A549 (cell line): ENCODE results near the gene AP3B1. TPM values are rescaled to one million over a fixed set of nuclear protein-coding genes. Genes with fewer than 3 reads are reported as not detected.

Experiments
- ATAC-seq, 2 experiments: fragments of 200-7000 bp in 1 of 2; fragments of >200 bp in 1 of 2; cut with Nextera tagmentation in 1 of 2; cut with Tn5 transposase in 1 of 2; 3 replicates each; pipeline versions ENCODE4 v1.8.0 to v1.9.1; 2018 to 2020; ENCODE audit warnings: mild to moderate bottlenecking in 1 of 2, moderate library complexity in 1 of 2
- CTCF ChIA-PET: fragments of 300-600 bp; sonication (Branson Sonifier 250); formaldehyde crosslinking; extraction: SDS; loops from one replicate; lab custom pipeline; 2021; ENCODE audit warnings: antibody characterized with exemption, inconsistent platforms; lab: Yijun Ruan, JAX
- POLR2A ChIA-PET: fragments of 350-600 bp; formaldehyde crosslinking; extraction: SDS; loops from one replicate; lab custom pipeline; 2021; ENCODE audit warnings: antibody characterized with exemption, inconsistent platforms; lab: Yijun Ruan, JAX
- DNase-seq, 2 experiments: peaks; one replicate each; pipeline versions ENCODE4 v3.0.0 to v3.0.0-alpha.2; 2011 to 2016; ENCODE audit warnings: low read depth in 1 of 2, low spot score in 1 of 2
- FAIRE-seq: peaks from 2 replicates; lab custom pipeline; 2011; peaks lifted over from hg19 to GRCh38; lab: Jason Lieb, UNC
- H3K27ac ChIP-seq, 2 experiments: fragments of >200 bp; sonication (Bioruptor Twin); formaldehyde crosslinking; 3 replicates each; pipeline ENCODE4 v1.5.1; 2016 to 2017
- H3K4me1 ChIP-seq: fragments of >200 bp; sonication (Bioruptor Twin); formaldehyde crosslinking; 3 replicates; pipeline ENCODE4 v1.6.1; 2016
- H3K4me2 ChIP-seq: fragments of >200 bp; sonication (Bioruptor Twin); formaldehyde crosslinking; 3 replicates; pipeline ENCODE4 v1.6.1; 2016
- H3K4me3 ChIP-seq: fragments of >200 bp; sonication (Bioruptor Twin); formaldehyde crosslinking; 3 replicates; pipeline ENCODE4 v1.5.1; 2016
- H3K9me3 ChIP-seq: fragments of >200 bp; sonication (Bioruptor Twin); formaldehyde crosslinking; 3 replicates; pipeline ENCODE4 v1.6.1; 2016
- BHLHE40 ChIP-seq: IDR thresholded peaks from 2 replicates; pipeline ENCODE4 v1.6.1; 2012; ENCODE audit warnings: low read depth, low read length, inconsistent platforms
- CBX2 ChIP-seq: fragments of 200-600 bp; sonication (generic); IDR thresholded peaks from 2 replicates; pipeline ENCODE4 v1.6.1; 2016; ENCODE audit warnings: low read depth, mild to moderate bottlenecking, borderline replicate concordance
- CBX8 ChIP-seq: fragments of 200-600 bp; sonication (generic); IDR thresholded peaks from 2 replicates; pipeline ENCODE4 v1.6.1; 2016
- CHD2 ChIP-seq: fragments of 150-350 bp; IDR thresholded peaks from 2 replicates; pipeline ENCODE4 v1.6.1; 2014; ENCODE audit warnings: low read length; ENCODE audit not compliant: partially characterized antibody
- EHMT2 ChIP-seq: fragments of 200-600 bp; sonication (generic); IDR thresholded peaks from 2 replicates; pipeline ENCODE4 v1.6.1; 2016; ENCODE audit warnings: antibody characterized with exemption, low read depth, mild to moderate bottlenecking, moderate library complexity
- EP300 ChIP-seq, 2 experiments: fragments of >200 bp; sonication (Bioruptor Twin); formaldehyde crosslinking; IDR thresholded peaks; 2 replicates in 1 of 2; 3 replicates in 1 of 2; pipeline ENCODE4 v1.6.1; 2016 to 2017
- ESRRA ChIP-seq: fragments of 150-350 bp; IDR thresholded peaks from 2 replicates; pipeline ENCODE4 v1.6.1; 2014; ENCODE audit warnings: mild to moderate bottlenecking, low read length, borderline replicate concordance
- FOSB ChIP-seq: fragments of 250-450 bp; sonication (Bioruptor Pico); IDR thresholded peaks from 2 replicates; pipeline ENCODE4 v1.5.0; 2020; ENCODE audit warnings: mild to moderate bottlenecking, moderate library complexity
- GATA3 ChIP-seq: IDR thresholded peaks from 2 replicates; pipeline ENCODE4 v1.6.1; 2012; ENCODE audit warnings: borderline replicate concordance
- HDAC2 ChIP-seq: fragments of 200-600 bp; sonication (generic); IDR thresholded peaks from 2 replicates; pipeline ENCODE4 v1.6.1; 2016
- HEYL ChIP-seq: fragments of 250-450 bp; sonication (Bioruptor Pico); IDR thresholded peaks from 2 replicates; pipeline ENCODE4 v1.8.0; 2021; ENCODE audit warnings: mild to moderate bottlenecking, moderate library complexity
- HOXB13 ChIP-seq: fragments of 250-450 bp; sonication (Bioruptor Pico); IDR thresholded peaks from 2 replicates; pipeline ENCODE4 v1.5.0; 2020; ENCODE audit warnings: low read depth, mild to moderate bottlenecking, moderate library complexity
- JUNB ChIP-seq: fragments of >200 bp; sonication (Bioruptor Twin); formaldehyde crosslinking; IDR thresholded peaks from 2 replicates; pipeline ENCODE4 v1.6.1; 2016
- MAZ ChIP-seq: fragments of 150-350 bp; IDR thresholded peaks from 2 replicates; pipeline ENCODE4 v1.6.1; 2014; ENCODE audit warnings: antibody characterized with exemption, low read depth, low read length, borderline replicate concordance
- MYC ChIP-seq: IDR thresholded peaks from 2 replicates; pipeline ENCODE4 v1.6.1; 2012; ENCODE audit warnings: mild to moderate bottlenecking, inconsistent platforms, low read length, improper control_type of control experiment, borderline replicate concordance
- NFE2L2 ChIP-seq: fragments of 150-350 bp; conservative IDR thresholded peaks from 2 replicates; pipeline ENCODE4 v1.6.1; 2014; ENCODE audit warnings: low read length
- PHF8 ChIP-seq: fragments of 200-600 bp; sonication (generic); IDR thresholded peaks from 2 replicates; pipeline ENCODE4 v1.6.1; 2016; ENCODE audit warnings: low read depth, mild to moderate bottlenecking, antibody characterized with exemption, moderate library complexity, borderline replicate concordance
- POLR2AphosphoS2 ChIP-seq: conservative IDR thresholded peaks from 2 replicates; pipeline ENCODE4 v1.6.1; 2012; ENCODE audit warnings: low read length, improper control_type of control experiment, inconsistent platforms
- RCOR1 ChIP-seq: fragments of 150-350 bp; IDR thresholded peaks from 2 replicates; pipeline ENCODE4 v1.6.1; 2014; ENCODE audit warnings: antibody characterized with exemption, low read length, low read depth
- RNF2 ChIP-seq: fragments of 200-600 bp; sonication (generic); IDR thresholded peaks from 2 replicates; pipeline ENCODE4 v1.6.1; 2016; ENCODE audit warnings: low read depth, mild to moderate bottlenecking, antibody characterized with exemption, moderate library complexity, borderline replicate concordance
- SREBF2 ChIP-seq: fragments of 450-650 bp; IDR thresholded peaks from 2 replicates; pipeline ENCODE4 v1.6.1; 2014; ENCODE audit warnings: mild to moderate bottlenecking, moderate library complexity
- TFCP2L1 ChIP-seq: fragments of 250-450 bp; sonication (Bioruptor Pico); IDR thresholded peaks from 2 replicates; pipeline ENCODE4 v1.5.0; 2021; ENCODE audit warnings: mild to moderate bottlenecking
- ZSCAN20 ChIP-seq: fragments of 250-450 bp; sonication (Bioruptor Pico); IDR thresholded peaks from 2 replicates; pipeline ENCODE4 v1.8.0; 2022; ENCODE audit warnings: mild to moderate bottlenecking, moderate library complexity
- WGBS: methylation state at CpG from one replicate; pipeline ENCODE4 v1.1.6; 2017; ENCODE audit errors: missing lambda C conversion rate; 5-methylcytosine and 5-hydroxymethylcytosine counted together
- polyA plus RNA-seq, 4 experiments: library from polyadenylated mRNA; depleted of rRNA in 3 of 4; stranded (reverse); fragments of >200 nt; fragmentation: RNase III in 1 of 4; extraction: RNeasy Plus Mini Kit Qiagen cat#74134 plus additional on column Dnase treatment in 1 of 4; gene quantifications; 2 replicates in 3 of 4; 3 replicates in 1 of 4; pipeline ENCODE4 v1.2.3, GENCODE V29; 2011 to 2017
- TF ChIP-seq, protein P1 (sequence below): fragments of 250-450 bp; sonication (Bioruptor Pico); IDR thresholded peaks from 2 replicates; pipeline ENCODE4 v1.5.0; 2021; ENCODE audit warnings: mild to moderate bottlenecking, moderate library complexity, borderline replicate concordance
- TF ChIP-seq, protein P2 (sequence below): IDR thresholded peaks from 2 replicates; pipeline ENCODE4 v1.6.1; 2012
- TF ChIP-seq, protein P3 (sequence below): fragments of >200 bp; sonication (Bioruptor Twin); formaldehyde crosslinking; IDR thresholded peaks from 2 replicates; pipeline ENCODE4 v1.6.1; 2016
- TF ChIP-seq, protein P4 (sequence below): fragments of >200 bp; sonication (Bioruptor Twin); formaldehyde crosslinking; IDR thresholded peaks from 3 replicates; pipeline ENCODE4 v1.6.1; 2016
- TF ChIP-seq, protein P5 (sequence below): IDR thresholded peaks from 2 replicates; pipeline ENCODE4 v1.6.1; 2012; ENCODE audit warnings: low read depth, borderline replicate concordance

Gene AP3B1
- polyA plus RNA-seq, 2 of the 4 experiments (the other 2 are of a cell fraction) = 52.4 to 70.5 TPM

DNA sequence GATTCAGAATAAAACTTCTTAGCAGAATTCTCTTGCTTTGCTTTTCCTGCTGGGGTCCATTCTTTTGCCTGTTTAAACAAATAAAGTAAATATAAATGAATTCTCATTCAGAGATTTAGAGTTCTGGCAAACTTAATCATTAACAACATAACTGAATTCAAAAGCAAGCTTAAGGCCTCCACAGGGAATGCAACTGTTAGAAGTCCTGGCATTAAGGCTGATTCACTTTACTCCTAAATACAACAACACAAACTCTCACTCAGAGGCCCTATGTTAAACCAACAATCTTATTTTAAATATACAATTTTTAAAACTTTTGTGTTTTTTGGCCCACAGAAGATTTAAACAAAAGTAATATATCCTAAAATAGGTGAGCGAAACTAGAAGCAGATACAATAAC lies 178.3 kb downstream of the AP3B1 start:
- no peaks in the 10 kb centered on the region for H3K9me3 ChIP-seq
- H3K4me1 ChIP-seq = peaks cover 13% of the 10 kb centered on the region
- ChIA-PET POLR2A (no interaction called here), CTCF (no interaction called here)
- DNase-seq = peak in 1 of 2 experiments; percentile 6
- H3K4me2 ChIP-seq = peak overlapping the region; percentile 40
- ATAC-seq = peak in 1 of 2 experiments; percentile 43; a peak in 1 of 6 replicates
- FAIRE-seq = no peak
- TF ChIP-seq HEYL (CRISPR knock-in tag) (no peak), ESRRA (no peak), JUNB (no peak)
- TF ChIP-seq, protein P1, sequence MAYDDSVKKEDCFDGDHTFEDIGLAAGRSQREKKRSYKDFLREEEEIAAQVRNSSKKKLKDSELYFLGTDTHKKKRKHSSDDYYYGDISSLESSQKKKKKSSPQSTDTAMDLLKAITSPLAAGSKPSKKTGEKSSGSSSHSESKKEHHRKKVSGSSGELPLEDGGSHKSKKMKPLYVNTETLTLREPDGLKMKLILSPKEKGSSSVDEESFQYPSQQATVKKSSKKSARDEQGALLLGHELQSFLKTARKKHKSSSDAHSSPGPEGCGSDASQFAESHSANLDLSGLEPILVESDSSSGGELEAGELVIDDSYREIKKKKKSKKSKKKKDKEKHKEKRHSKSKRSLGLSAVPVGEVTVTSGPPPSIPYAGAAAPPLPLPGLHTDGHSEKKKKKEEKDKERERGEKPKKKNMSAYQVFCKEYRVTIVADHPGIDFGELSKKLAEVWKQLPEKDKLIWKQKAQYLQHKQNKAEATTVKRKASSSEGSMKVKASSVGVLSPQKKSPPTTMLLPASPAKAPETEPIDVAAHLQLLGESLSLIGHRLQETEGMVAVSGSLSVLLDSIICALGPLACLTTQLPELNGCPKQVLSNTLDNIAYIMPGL (CRISPR knock-in tag) = no peak
- TF ChIP-seq, protein P2, sequence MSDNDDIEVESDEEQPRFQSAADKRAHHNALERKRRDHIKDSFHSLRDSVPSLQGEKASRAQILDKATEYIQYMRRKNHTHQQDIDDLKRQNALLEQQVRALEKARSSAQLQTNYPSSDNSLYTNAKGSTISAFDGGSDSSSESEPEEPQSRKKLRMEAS = no peak
- H3K4me3 ChIP-seq = no peak overlapping the region
- 95% methylated on average over 1 of the region's 1 CpG for WGBS
- no peak overlapping the region for H3K27ac ChIP-seq

DNA sequence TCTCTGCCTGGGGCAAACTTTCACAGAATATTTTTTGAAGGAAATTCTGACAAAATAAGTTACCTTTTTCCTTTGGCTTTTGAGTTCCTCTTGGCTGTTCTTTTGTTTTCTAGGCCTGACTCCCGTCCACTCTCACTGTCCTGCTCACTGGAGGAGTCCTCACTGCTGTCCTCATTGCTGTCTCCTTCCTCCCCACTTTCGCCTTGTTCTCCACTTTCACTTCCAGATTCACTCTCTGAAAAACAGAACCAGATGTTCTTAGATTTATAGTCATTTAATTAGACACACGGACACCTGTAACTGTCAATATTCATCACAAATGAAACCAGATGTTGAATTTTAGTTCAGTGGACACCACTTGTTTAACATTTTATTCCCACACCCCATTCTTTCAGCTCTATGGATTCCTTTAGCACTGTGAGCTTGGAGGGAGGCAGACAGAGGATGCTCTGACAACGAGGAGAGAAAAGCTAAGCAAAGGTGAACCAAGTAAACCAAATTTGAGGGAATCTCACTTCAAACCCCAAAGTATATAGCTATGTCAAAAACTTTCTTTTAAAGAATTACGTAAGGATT lies 180.7 kb downstream of the AP3B1 start:
- H3K9me3 ChIP-seq = no peaks in the 10 kb centered on the region
- FAIRE-seq (no peak), ATAC-seq (no peak), DNase-seq (no peak)
- H3K27ac ChIP-seq = no peak overlapping the region
- H3K4me3 ChIP-seq = no peak overlapping the region
- ChIA-PET POLR2A (no interaction called here), CTCF (interaction anchor here (0.9 to 1.2 kb wide), 2 partner anchors 14 to 48 kb away, joined by 3 to 5 read pairs; no protein-coding TSS in a partner anchor)
- TF ChIP-seq CBX2 = no peak
- no peak for TF ChIP-seq RNF2
- no peak for TF ChIP-seq MAZ
- no peak for TF ChIP-seq TFCP2L1 (CRISPR knock-in tag)
- no peak for TF ChIP-seq POLR2AphosphoS2
- TF ChIP-seq, protein P3, sequence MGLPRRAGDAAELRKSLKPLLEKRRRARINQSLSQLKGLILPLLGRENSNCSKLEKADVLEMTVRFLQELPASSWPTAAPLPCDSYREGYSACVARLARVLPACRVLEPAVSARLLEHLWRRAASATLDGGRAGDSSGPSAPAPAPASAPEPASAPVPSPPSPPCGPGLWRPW = no peak
- no peak for TF ChIP-seq ZSCAN20 (CRISPR knock-in tag)
- no peak for TF ChIP-seq PHF8
- TF ChIP-seq NFE2L2 = no peak
- no peak for TF ChIP-seq BHLHE40
- TF ChIP-seq, protein P4, sequence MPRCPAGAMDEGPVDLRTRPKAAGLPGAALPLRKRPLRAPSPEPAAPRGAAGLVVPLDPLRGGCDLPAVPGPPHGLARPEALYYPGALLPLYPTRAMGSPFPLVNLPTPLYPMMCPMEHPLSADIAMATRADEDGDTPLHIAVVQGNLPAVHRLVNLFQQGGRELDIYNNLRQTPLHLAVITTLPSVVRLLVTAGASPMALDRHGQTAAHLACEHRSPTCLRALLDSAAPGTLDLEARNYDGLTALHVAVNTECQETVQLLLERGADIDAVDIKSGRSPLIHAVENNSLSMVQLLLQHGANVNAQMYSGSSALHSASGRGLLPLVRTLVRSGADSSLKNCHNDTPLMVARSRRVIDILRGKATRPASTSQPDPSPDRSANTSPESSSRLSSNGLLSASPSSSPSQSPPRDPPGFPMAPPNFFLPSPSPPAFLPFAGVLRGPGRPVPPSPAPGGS = no peak
- no peak for TF ChIP-seq HDAC2
- TF ChIP-seq GATA3 = no peak
- TF ChIP-seq CHD2 = no peak
- no peak for TF ChIP-seq EP300 (IDR thresholded peaks at IDR 0.05)
- TF ChIP-seq JUNB = no peak
- TF ChIP-seq HEYL (CRISPR knock-in tag) = no peak
- TF ChIP-seq EHMT2 = no peak
- no peak for TF ChIP-seq RCOR1
- peaks cover 13% of the 10 kb centered on the region for H3K4me1 ChIP-seq
- H3K4me2 ChIP-seq = no peak overlapping the region
- 87% methylated on average over 5 of the region's 5 CpGs for WGBS

DNA sequence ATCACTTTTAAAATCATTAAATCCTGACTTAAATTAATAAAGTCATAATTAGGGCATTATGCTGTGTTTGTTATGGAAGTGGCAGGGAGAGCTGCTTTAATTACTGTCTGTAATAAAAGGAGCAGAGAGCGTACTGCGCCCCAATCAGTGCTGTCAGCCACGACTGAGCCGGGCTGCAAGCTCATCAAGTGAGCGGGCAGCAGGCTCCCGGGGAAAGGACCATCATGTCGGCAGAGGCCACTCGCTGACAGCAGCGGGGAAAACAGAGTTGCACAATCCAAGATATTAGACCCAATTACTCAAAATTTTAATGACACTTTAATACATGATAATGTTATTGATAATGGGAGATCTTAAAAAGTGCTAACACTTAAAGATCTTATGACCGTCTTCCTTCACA lies 181.6 kb downstream of the AP3B1 start:
- H3K9me3 ChIP-seq = no peaks in the 10 kb centered on the region
- H3K27ac ChIP-seq = no peak overlapping the region
- TF ChIP-seq CBX2 (no peak), HOXB13 (no peak), FOSB (CRISPR knock-in tag) (no peak), SREBF2 (no peak), MYC (no peak), CBX8 (no peak)
- TF ChIP-seq, protein P5, sequence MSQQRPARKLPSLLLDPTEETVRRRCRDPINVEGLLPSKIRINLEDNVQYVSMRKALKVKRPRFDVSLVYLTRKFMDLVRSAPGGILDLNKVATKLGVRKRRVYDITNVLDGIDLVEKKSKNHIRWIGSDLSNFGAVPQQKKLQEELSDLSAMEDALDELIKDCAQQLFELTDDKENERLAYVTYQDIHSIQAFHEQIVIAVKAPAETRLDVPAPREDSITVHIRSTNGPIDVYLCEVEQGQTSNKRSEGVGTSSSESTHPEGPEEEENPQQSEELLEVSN = no peak
- no peak overlapping the region for H3K4me2 ChIP-seq
- FAIRE-seq (no peak), DNase-seq (no peak), ATAC-seq (no peak)
- 94% methylated on average over 10 of the region's 10 CpGs for WGBS
- no peak overlapping the region for H3K4me3 ChIP-seq
- ChIA-PET POLR2A (no interaction called here), CTCF (no interaction called here)
- peaks cover 13% of the 10 kb centered on the region for H3K4me1 ChIP-seq
